GM19467 (cell line): ENCODE measurements around the gene IL5.
"Not testable (repeated sequence)": the region's sequence is repeated elsewhere in the genome, so short reads cannot be mapped to it uniquely, and the experiment has no call there.

Source experiments
- ATAC-seq: cut with Tn5 transposase; IDR thresholded peaks from one replicate; pipeline ENCODE4 v1.9.1; 2021; ENCODE audit warnings: mild to moderate bottlenecking, moderate library complexity; ENCODE audit not compliant: unreplicated experiment

IL5 gene

DNA sequence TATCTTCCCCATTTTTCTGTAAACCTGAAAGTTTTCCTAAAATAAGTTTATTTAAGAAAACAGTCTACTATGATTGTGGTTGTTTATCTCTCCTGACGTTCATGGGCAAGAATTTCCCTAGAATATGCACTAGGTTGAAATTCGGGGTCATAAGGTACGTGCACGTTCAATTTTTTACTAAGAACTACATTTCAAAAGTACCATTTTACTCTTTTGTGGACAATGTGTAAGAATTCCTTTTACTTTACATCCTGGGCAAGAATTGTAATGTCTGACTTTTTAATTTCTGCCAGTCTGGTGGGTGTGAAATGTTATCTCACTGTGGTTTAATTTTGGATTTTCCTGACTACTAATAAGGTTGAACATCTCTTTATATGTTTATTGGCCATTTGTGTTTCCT is 12.4 kb downstream of the IL5 start:
- ATAC-seq = no peak

GRCh38 chr5:132528866-132529634 is 14.3 kb downstream of the IL5 start:
- ATAC-seq = no peak

DNA sequence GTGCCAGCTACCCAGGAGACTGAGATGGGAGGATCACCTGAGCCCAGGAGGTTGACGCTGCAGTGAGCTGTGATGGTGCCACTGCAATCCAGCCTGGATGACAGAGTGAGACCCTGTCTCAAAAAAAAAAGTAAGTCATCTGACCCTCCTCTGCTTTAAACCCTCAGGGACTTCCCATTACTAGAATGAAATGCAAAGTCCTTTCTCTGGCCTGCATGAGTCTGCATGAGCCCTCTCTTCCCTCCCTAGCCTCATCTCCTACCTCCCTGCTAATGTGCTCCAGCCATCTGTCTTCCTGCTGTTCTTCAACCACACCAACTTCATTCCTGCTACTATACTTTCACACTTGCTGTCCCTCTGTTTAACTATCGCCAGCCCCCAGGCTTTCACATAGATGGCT is 15.3 kb downstream of the IL5 start:
- no peak for ATAC-seq

DNA sequence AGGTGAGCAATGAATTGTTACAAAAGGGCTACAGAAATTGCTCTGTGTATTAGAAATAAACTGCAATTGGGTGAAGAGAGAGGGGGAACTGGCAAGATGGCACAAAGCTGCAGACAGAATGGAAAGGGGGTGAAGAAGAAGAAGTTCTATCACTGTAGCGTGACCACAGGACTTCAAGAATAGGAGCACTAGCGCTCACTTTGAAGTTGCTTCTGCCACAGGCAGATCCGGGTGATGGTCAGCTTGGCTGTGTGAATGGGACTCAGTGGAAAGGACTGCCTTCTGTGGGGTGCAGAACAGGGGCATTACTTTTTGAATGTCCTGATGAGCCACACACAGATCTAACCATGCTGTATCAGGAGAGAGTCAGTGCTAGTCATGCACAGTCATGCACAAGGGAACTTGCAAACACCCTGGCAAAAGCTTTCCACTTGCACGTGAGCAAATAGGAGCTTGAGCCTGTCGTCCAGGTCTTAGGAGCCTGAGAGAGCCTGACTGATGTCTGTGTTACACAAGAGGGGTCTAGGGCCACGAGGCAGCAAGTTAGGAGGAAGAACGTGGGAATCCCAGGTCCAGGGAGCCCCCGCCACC is 16.3 kb downstream of the IL5 start:
- no peak for ATAC-seq

DNA sequence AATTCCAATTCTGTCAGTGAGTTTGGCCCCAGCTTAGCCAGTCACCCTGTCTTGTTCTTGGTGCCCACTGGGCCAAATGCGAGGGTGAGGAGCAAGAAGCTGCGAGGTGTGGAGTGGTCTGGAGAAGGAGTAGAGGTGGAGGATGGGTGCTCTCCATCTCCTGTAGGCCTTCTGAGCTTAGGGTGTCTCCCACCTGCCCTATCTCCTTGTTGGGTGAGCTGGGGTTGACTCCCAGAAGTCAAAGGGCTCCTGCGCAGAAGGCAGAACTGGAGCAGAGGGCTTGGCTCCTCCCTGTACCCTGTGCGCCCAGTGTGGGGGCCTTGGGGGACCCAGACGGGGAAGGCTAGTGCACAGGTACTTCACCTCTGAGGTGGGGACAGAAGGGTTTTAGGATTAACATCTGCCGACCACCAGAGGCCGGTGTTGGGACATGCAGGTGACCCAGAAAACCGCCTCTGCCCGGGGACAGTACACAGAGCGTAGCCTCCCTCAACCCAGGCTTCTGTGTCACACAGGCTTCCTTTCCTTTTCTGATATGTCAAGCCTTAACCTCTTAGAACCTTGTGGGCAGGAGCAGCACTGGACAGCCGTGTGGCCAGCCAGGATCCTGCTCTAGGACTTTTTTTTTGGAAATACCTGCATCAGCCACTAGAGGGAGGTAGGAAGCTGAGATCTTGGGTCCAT is 16.9 kb downstream of the IL5 start:
- ATAC-seq = no peak

- peak; percentile 57 for ATAC-seq
These were observed 18.0 kb downstream of the IL5 start for GRCh38 chr5:132525299-132525724.

DNA sequence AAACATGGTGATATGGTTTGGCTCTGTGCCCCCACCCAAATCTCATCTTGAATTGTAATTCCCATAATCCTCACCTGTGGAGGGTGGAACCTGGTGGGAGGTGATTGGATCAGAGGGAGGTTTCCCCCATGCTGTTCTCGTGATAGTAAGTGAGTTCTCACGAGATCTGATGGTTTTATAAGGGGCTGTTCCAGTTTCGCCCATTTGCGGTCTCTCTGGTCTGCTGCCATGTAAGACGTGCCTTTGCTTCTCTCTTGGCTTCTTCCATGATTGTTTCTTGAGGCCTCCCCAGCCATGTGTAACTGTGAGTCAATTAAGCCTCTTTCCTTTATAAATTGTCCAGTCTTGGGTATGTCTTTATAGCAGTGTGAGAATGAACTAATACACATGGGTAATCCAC is 18.4 kb downstream of the IL5 start:
- ATAC-seq = not testable (repeated sequence)

GRCh38 chr5:132522067-132522466 is 21.3 kb downstream of the IL5 start:
- not testable (repeated sequence) for ATAC-seq

DNA sequence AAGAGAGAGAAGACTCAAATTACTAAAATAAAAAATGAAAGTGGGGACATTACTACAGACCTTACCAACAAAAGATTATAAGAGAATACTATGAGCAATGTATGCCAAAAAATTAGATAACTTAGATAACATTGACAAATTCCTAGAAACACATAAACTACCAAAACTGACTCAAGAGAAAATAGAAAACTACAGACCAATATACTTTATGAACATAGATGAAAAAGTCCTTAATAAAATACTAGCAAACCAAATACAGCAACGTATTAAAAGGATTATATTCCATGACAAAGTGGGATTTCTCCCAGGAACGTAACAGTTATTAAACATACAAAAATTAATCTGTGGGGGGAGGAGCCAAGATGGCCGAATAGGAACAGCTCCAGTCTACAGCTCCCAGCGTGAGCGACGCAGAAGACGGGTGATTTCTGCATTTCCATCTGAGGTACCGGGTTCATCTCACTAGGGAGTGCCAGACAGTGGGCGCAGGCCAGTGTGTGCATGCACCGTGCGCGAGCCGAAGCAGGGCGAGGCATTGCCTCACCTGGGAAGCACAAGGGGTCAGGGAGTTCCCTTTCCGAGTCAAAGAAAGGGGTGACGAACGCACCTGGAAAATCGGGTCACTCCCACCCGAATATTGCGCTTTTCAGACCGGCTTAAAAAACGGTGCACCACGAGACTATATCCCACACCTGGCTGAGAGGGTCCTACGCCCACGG is 29.5 kb downstream of the IL5 start:
- ATAC-seq = not testable (repeated sequence)

DNA sequence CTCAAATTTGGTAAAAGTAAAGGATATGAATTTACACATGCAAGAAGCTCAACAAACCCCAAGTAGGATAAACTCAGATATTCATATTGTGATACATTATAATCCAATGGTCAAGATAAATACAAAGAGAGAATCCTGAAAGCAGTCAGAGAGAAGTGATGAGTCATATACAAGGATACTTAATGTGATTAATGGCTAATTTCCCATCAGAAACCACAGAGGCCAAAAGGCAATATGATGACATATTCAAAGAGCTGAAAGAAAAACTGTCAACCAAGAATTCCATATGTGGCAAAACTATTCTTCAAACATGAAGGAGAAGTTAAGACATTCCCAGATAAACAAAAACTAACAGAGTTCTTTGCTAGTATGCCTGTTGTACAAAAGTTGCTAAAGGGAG is 33.2 kb downstream of the IL5 start:
- ATAC-seq = no peak

- ATAC-seq = no peak
These were observed 37.1 kb downstream of the IL5 start for GRCh38 chr5:132506094-132506692.

DNA sequence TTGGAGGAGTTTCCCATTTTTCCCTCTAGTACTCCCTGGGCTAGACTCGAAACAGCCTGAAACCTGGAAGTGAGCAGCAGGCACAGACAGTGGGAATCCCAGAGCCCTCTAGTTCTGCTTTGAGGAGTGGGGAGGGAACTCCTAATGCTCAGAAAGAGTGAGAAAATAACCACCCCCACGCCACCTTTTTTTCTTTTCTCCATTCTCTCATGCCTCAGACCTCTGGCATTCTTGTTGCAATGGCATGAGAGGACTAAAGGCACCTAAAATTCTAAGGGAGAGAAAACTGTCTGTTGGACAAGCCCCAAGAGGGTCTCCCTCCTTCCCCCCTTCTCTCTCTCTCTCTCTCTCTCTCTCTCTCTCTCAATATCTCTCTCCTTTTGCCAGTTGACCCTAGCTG is 37.7 kb downstream of the IL5 start:
- no peak for ATAC-seq

GRCh38 chr5:132504746-132505145 is 38.6 kb downstream of the IL5 start:
- ATAC-seq = no peak

DNA sequence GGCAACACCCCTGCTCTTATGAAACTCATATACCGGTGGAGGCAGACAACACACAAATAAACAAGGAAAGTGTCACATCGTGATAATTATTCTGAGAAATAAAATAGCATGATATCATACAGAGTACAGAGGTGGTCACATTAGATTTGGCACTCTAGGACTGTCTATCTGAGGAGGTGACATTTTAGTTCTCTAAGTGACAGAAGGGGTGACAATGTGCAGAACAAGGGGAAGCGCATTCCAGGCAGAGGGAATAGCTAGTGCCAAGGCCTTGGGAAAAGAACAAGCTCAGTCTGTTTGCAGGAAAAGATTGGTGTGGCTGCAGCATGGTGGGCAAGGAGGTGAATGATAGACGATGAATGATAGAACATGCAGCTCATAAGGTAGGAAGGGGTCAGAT is 40.1 kb downstream of the IL5 start:
- no peak for ATAC-seq

DNA sequence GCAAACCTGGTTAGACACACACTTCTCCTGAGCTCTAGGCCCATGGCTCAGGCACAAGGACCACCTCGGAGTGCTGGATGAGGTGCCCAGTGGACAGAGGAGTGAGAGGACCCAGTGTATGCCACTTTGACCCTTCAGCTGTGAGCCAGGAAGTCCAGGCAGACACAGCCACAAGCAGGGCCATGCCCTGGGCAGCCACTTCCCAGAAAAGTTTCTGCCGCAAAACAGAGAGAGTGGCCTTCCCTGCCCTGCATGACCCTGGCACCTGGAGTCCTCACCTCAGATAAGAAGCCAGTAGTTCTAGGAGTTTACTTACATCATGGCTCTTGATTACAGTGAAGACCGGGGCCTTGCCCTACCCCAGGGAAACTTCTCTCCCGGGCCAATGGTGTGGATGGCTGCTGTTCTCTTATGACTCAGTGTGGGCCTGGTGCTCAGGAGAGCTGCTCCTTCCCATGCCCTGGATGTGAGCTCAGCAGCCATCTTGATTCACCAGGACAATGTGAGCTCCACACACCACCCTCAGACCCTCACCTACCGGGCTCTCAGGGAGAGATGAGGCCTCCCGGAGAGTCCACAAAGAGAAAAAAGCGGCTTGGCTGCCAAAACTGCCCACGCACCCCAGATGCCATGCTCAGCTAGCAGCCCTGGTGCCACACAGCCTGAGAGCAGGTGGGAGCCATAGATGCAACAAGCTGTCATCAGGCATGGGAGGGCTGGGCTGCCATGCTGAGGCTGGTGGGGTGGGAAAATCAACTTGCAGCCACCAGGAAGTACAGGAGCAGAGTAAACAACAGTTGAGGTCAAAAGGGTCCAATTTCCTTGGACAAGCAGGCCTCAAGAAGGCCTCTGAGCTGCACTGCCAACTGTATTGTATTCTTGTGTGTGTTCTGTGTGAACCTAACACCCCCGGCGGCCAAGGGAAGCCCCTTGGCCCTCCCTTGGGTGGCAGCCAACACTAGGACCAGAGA is 41.1 kb downstream of the IL5 start:
- no peak for ATAC-seq

DNA sequence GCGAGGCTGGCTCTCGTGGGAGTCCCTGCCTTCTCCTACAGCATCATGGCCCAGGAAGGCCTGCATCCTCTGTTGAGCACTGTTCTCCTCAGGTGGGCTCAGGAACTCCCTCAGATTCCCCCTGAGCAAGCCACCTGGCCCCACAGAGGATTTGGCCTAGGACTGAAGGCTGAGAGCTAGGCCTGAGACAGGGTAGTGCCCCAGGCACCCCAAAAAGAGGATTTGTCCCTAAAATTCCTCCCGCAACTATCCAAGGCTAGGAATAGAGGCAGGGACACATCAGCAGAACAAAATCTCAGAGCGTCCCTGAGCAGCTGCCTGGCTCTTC is 41.7 kb downstream of the IL5 start:
- no peak for ATAC-seq

- ATAC-seq = peak; percentile 28
These were observed 42.2 kb downstream of the IL5 start for GRCh38 chr5:132500931-132501628.

GRCh38 chr5:132500244-132500930 is 42.9 kb downstream of the IL5 start:
- no peak for ATAC-seq
